ENCODE data around the gene AZU1. TPM values are rescaled to one million over a fixed set of nuclear protein-coding genes. Genes with fewer than 3 reads are reported as not detected.
A peak's percentile ranks its signal among the peaks of the same experiment; 100 is the strongest.
"Not testable (repeated sequence)": the region's sequence is repeated elsewhere in the genome, so short reads cannot be mapped to it uniquely, and the experiment has no call there.

The AZU1 gene
- total RNA-seq, 5 donors from 2014 or later (not counting 1 experiment from before 2014, with no cell fraction given), result 0.20 to 1.2 (median 0.38) TPM

DNA sequence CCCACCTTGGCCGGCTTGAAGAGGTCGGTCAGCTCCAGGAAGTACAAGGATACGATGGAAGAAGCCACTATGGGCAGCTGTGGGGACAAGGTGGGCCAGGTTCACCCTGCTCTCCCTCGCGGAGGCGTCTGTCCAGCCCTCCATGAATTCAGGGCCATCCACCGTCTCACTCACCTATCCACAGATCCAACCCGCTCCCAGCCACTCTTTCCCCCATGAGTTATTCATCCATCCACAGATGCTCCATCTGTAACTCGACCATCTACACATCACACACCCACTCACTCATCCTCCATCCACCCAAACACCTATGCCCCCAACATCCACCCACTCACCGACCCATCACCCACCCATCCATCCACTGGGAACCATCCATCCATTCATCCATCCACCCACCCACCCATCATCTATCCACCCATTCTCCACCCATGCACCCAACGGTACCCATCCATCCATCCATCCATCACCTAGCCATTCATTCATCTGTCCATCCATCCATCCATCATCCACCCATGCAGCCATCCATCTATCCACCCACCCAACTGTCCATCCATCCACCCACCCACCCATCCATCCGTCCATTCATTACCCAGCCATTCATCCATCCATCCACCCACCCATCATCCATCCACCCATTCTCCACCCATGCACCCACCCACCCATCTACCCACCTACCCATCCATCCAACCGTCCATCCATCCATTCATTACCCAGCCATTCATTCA lies 11.7 kb upstream of the AZU1 start:
- POLR2A ChIA-PET, result no interaction called here

DNA sequence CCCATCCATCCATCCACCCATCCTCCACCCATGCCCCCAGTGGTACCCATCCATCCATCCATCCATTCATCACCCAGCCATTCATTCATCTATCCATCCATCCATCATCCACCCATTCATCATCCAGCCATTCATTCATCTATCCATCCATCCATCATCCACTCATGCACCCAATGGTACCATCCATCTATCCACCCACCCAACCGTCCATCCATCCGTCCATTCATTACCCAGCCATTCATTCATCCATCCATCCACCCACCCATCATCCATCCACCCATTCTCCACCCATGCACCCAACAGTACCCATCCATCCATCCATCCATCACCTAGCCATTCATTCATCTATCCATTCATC lies 11.2 kb upstream of the AZU1 start:
- Mint-ChIP-seq H3K9me3 (no peaks in the 10 kb centered on the region), H3K27me3 (no peaks in the 10 kb centered on the region), H3K36me3 (peaks cover 14% of the 10 kb centered on the region), H3K4me1 (peaks cover 0 to 7% (median 2%) of the 10 kb centered on the region in 3 donors), H3K27ac (no peak overlapping the region), H3K4me3 (no peak overlapping the region)
- Histone ChIP-seq H3K27me3 (replicated peaks in 1 of 2; ENCODE audit: control insufficient read depth in 2 of 2, extremely low read depth in 1 of 2, insufficient read depth in 2 of 2, low read length in 1 of 2) (peaks cover 2 to 7% of the 10 kb centered on the region in 2 experiments), H3K36me3 (ENCODE audit: control insufficient read depth in 2 of 2, extremely low read depth in 1 of 2, insufficient read depth in 1 of 2, low read length in 1 of 2) (peaks cover 6 to 21% of the 10 kb centered on the region in 2 donors), H3K9me3 (no peaks in the 10 kb centered on the region), H3K27ac (ENCODE audit: low read length) (no peak overlapping the region), H3K4me1 (ENCODE audit: control insufficient read depth in 1 of 2, extremely low read depth in 1 of 2, insufficient read depth in 2 of 2, low read length in 2 of 2) (no peaks in the 10 kb centered on the region), H3K4me3 (ENCODE audit: control insufficient read depth in 1 of 2, extremely low read depth in 1 of 2, low read length in 1 of 2) (no peak overlapping the region)
- WGBS (ENCODE audit: insufficient coverage), result 95% methylated on average over 2 of the region's 2 CpGs
- POLR2A ChIA-PET, result no interaction called here
- ATAC-seq (replicated peaks in 1 of 4) (no peak), DNase-seq (no peak)
- CTCF ChIA-PET, result no interaction called here

More for the DNA sequence above, 11.7 kb upstream of the AZU1 start:
- no peaks in the 10 kb centered on the region for H3K9me3 Mint-ChIP-seq
- peak in 1 of 4 experiments; percentile 6 for ATAC-seq (replicated peaks in 1 of 4)
- Histone ChIP-seq H3K9me3 (no peaks in the 10 kb centered on the region), H3K27me3 (replicated peaks in 1 of 2; ENCODE audit: control insufficient read depth in 2 of 2, extremely low read depth in 1 of 2, insufficient read depth in 2 of 2, low read length in 1 of 2) (peaks cover 2% of the 10 kb centered on the region in 2 experiments), H3K36me3 (ENCODE audit: control insufficient read depth in 2 of 2, extremely low read depth in 1 of 2, insufficient read depth in 1 of 2, low read length in 1 of 2) (peaks cover 12 to 26% of the 10 kb centered on the region in 2 donors), H3K4me1 (ENCODE audit: control insufficient read depth in 1 of 2, extremely low read depth in 1 of 2, insufficient read depth in 2 of 2, low read length in 2 of 2) (no peaks in the 10 kb centered on the region), H3K27ac (ENCODE audit: low read length) (no peak overlapping the region), H3K4me3 (ENCODE audit: control insufficient read depth in 1 of 2, extremely low read depth in 1 of 2, low read length in 1 of 2) (no peak overlapping the region)
- CTCF ChIA-PET, result no interaction called here
- peaks cover 14% of the 10 kb centered on the region for H3K36me3 Mint-ChIP-seq
- no peak overlapping the region for H3K27ac Mint-ChIP-seq
- no peak for DNase-seq
- H3K27me3 Mint-ChIP-seq, result no peaks in the 10 kb centered on the region
- 90% methylated on average over 11 of the region's 13 CpGs for WGBS (ENCODE audit: insufficient coverage)
- peaks cover 0 to 7% (median 2%) of the 10 kb centered on the region in 3 donors for H3K4me1 Mint-ChIP-seq
- peak overlapping the region in 1 of 3 donors; percentile 3 for H3K4me3 Mint-ChIP-seq

DNA sequence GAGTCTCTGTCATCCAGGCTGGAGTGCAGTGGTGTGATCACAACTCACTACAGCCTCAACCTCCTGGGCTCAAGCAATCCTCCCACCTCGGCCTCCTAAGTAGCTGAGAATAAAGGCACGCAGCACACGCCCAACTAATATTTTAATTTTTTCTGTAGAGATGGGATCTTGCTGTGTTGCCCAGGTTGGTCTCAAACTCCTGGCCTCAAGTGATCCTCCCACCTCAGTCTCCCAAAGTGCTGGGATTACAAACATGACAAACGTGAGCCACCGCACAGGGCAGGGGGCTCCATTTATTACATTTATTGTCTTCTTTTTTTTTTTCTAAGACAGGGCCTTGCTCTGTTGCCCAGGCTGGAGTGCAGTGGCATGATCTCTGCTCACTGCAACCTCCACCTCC lies 7.4 kb upstream of the AZU1 start:
- H3K36me3 Mint-ChIP-seq; DNase-seq; H3K27ac ChIP-seq (ENCODE audit: low read length); H3K4me1 Mint-ChIP-seq; H3K9me3 Mint-ChIP-seq; H3K4me3 ChIP-seq (ENCODE audit: control insufficient read depth in 1 of 2, extremely low read depth in 1 of 2, low read length in 1 of 2); H3K36me3 ChIP-seq (ENCODE audit: control insufficient read depth in 2 of 2, extremely low read depth in 1 of 2, insufficient read depth in 1 of 2, low read length in 1 of 2); H3K9me3 ChIP-seq; H3K4me1 ChIP-seq (ENCODE audit: control insufficient read depth in 1 of 2, extremely low read depth in 1 of 2, insufficient read depth in 2 of 2, low read length in 2 of 2); CTCF ChIA-PET; H3K27ac Mint-ChIP-seq; ATAC-seq (replicated peaks in 1 of 4): not testable (repeated sequence)
- WGBS (ENCODE audit: insufficient coverage), result 77% methylated on average over 2 of the region's 5 CpGs
- Mint-ChIP-seq H3K4me3 (peak overlapping the region in 1 of 3 donors; percentile 20), H3K27me3 (peaks cover 13 to 21% of the 10 kb centered on the region in 2 donors)
- POLR2A ChIA-PET, result interaction anchor here in 1 of 2 donors (0.6 kb wide), 1 partner anchor 123 kb away, joined by 6 read pairs; no protein-coding TSS in a partner anchor
- peaks cover 2 to 33% of the 10 kb centered on the region in 2 experiments for H3K27me3 ChIP-seq (replicated peaks in 1 of 2; ENCODE audit: control insufficient read depth in 2 of 2, extremely low read depth in 1 of 2, insufficient read depth in 2 of 2, low read length in 1 of 2)

DNA sequence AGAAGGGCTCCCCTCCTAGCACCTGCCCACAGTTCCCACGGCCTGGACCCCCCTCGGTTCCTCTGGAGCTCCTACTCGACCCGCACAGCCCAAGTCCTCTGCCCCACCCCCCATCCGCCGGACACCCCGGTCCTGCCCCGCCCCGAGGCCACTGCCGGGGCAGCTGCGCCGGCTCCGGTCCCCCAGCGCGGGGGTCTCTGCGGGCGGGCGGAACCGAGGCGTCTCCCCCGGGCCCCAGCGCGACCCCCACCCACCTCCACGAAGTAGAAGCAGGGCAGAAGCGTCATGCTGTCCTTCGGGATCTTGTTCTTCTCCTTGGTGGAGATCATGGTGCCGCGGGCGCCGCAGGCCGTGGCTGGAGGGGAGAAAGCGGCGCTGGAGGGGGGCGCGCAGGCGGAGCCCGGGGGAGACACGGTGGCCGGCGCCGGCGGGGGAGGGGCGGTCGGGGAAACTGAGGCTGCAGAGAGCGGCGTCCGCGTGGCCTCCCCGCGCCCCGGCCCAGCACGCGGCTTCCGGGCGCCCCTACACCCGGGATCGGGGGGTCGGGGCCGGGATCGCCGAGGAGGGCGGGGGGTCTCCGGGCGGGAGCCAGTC lies 6.3 kb upstream of the AZU1 start:
- Histone ChIP-seq H3K4me3 (ENCODE audit: control insufficient read depth in 1 of 2, extremely low read depth in 1 of 2, low read length in 1 of 2) (no peak overlapping the region), H3K4me1 (ENCODE audit: control insufficient read depth in 1 of 2, extremely low read depth in 1 of 2, insufficient read depth in 2 of 2, low read length in 2 of 2) (peaks cover 0 to 2% of the 10 kb centered on the region in 2 experiments), H3K27me3 (replicated peaks in 1 of 2; ENCODE audit: control insufficient read depth in 2 of 2, extremely low read depth in 1 of 2, insufficient read depth in 2 of 2, low read length in 1 of 2) (peaks cover 2 to 42% of the 10 kb centered on the region in 2 experiments), H3K9me3 (no peaks in the 10 kb centered on the region), H3K36me3 (ENCODE audit: control insufficient read depth in 2 of 2, extremely low read depth in 1 of 2, insufficient read depth in 1 of 2, low read length in 1 of 2) (no peaks in the 10 kb centered on the region), H3K27ac (ENCODE audit: low read length) (no peak overlapping the region)
- Mint-ChIP-seq H3K27ac (no peak overlapping the region), H3K36me3 (peaks cover 2% of the 10 kb centered on the region), H3K27me3 (peaks cover 13 to 21% of the 10 kb centered on the region in 2 donors), H3K4me1 (peaks cover 0 to 4% (median 2%) of the 10 kb centered on the region in 3 donors), H3K4me3 (peak overlapping the region in 1 of 3 donors; percentile 39), H3K9me3 (no peaks in the 10 kb centered on the region)
- DNase-seq (no peak), ATAC-seq (replicated peaks in 1 of 4) (no peak)
- 6% methylated on average over 35 of the region's 64 CpGs for WGBS (ENCODE audit: insufficient coverage)
- CTCF ChIA-PET, result interaction anchor here in 1 of 2 donors (0.5 kb wide), 1 partner anchor 624 kb away, joined by 6 read pairs; no protein-coding TSS in a partner anchor
- POLR2A ChIA-PET, result interaction anchor here in 1 of 2 donors (0.6 kb wide), 1 partner anchor 524 kb away, joined by 4 read pairs; no protein-coding TSS in a partner anchor

GRCh38 chr19:821825-822503 lies 5.7 kb upstream of the AZU1 start, which contains the start of gene PLPPR3:
PLPPR3 (minus strand) TSS chr19:821955; CDS start chr19:821559, 396 bp downstream.
- Histone ChIP-seq H3K9me3 (no peaks in the 10 kb centered on the region), H3K27ac (ENCODE audit: low read length) (no peak within 1 kb of the TSS), H3K4me1 (ENCODE audit: control insufficient read depth in 1 of 2, extremely low read depth in 1 of 2, insufficient read depth in 2 of 2, low read length in 2 of 2) (peaks cover 0 to 2% of the 10 kb centered on the region in 2 experiments), H3K36me3 (ENCODE audit: control insufficient read depth in 2 of 2, extremely low read depth in 1 of 2, insufficient read depth in 1 of 2, low read length in 1 of 2) (no peaks in the 10 kb centered on the region), H3K27me3 (replicated peaks in 1 of 2; ENCODE audit: control insufficient read depth in 2 of 2, extremely low read depth in 1 of 2, insufficient read depth in 2 of 2, low read length in 1 of 2) (peaks cover 2 to 42% of the 10 kb centered on the region in 2 experiments), H3K4me3 (ENCODE audit: control insufficient read depth in 1 of 2, extremely low read depth in 1 of 2, low read length in 1 of 2) (no peak within 1 kb of the TSS)
- Mint-ChIP-seq H3K27me3 (peaks cover 13 to 21% of the 10 kb centered on the region in 2 donors), H3K4me1 (peaks cover 0 to 2% (median 0%) of the 10 kb centered on the region in 3 donors), H3K36me3 (no peaks in the 10 kb centered on the region), H3K27ac (no peak within 1 kb of the TSS), H3K9me3 (no peaks in the 10 kb centered on the region), H3K4me3 (peak within 1 kb of the TSS in 2 of 3 donors; percentile 28 to 39)
- ATAC-seq (replicated peaks in 1 of 4) (no peak), DNase-seq (no peak)
- 2% methylated on average over 36 of the region's 86 CpGs for WGBS (ENCODE audit: insufficient coverage)
- ChIA-PET CTCF (no interaction called here), POLR2A (no interaction called here)

DNA sequence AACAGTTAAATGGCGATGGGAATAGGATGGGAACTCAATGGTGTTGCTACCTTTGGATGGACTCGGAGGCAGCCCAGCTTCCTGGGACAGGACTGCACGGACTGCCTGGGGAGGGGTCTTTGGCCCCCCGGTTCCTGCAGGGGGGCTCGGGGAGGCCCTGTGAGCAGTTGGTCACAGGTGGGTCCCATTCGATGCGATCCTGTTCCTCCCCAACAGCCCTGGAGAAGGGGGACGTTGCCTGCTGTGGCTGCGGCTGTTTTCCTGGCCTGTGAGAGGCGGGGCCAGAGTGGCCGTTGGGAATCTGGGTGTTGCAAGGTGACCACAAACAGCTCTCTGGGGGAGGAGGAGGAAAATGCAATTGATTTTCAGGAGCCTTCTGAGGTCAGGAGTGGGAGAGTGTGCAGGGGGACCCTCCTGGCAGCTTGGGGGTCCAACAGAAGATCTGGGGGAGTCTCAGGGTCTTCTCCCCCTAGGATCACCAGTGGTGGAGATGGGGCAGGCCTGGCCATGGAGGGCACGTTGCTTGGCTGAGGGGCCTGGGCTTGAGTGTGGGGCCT lies 4.0 kb upstream of the AZU1 start:
- H3K36me3 ChIP-seq (ENCODE audit: control insufficient read depth in 2 of 2, extremely low read depth in 1 of 2, insufficient read depth in 1 of 2, low read length in 1 of 2), result no peaks in the 10 kb centered on the region
- H3K36me3 Mint-ChIP-seq, result no peaks in the 10 kb centered on the region
- H3K27ac ChIP-seq (ENCODE audit: low read length), result no peak overlapping the region
- no peaks in the 10 kb centered on the region for H3K9me3 ChIP-seq
- peaks cover 2 to 56% of the 10 kb centered on the region in 2 experiments for H3K27me3 ChIP-seq (replicated peaks in 1 of 2; ENCODE audit: control insufficient read depth in 2 of 2, extremely low read depth in 1 of 2, insufficient read depth in 2 of 2, low read length in 1 of 2)
- no peaks in the 10 kb centered on the region for H3K9me3 Mint-ChIP-seq
- peaks cover 0 to 2% of the 10 kb centered on the region in 2 experiments for H3K4me1 ChIP-seq (ENCODE audit: control insufficient read depth in 1 of 2, extremely low read depth in 1 of 2, insufficient read depth in 2 of 2, low read length in 2 of 2)
- H3K4me3 Mint-ChIP-seq, result no peak overlapping the region
- H3K4me1 Mint-ChIP-seq, result peaks cover 0 to 2% (median 0%) of the 10 kb centered on the region in 3 donors
- WGBS (ENCODE audit: insufficient coverage), result 63% methylated on average over 11 of the region's 12 CpGs
- POLR2A ChIA-PET, result no interaction called here
- H3K27ac Mint-ChIP-seq, result no peak overlapping the region
- ATAC-seq (replicated peaks in 1 of 4), result no peak
- peaks cover 13 to 21% of the 10 kb centered on the region in 2 donors for H3K27me3 Mint-ChIP-seq
- no peak for DNase-seq
- CTCF ChIA-PET, result interaction anchor here in 1 of 2 donors (0.7 kb wide), 1 partner anchor 51 kb away, joined by 4 read pairs; no protein-coding TSS in a partner anchor
- no peak overlapping the region for H3K4me3 ChIP-seq (ENCODE audit: control insufficient read depth in 1 of 2, extremely low read depth in 1 of 2, low read length in 1 of 2)
